B cell (primary cell): ENCODE results near the gene WDR36. TPM values are rescaled to one million over a fixed set of nuclear protein-coding genes. Genes with fewer than 3 reads are reported as not detected.

ENCODE experiments used
- ATAC-seq: fragments of 200-7000 bp; cut with Tn5 transposase; one replicate; pipeline ENCODE4 v1.10.0; 2021; ENCODE audit warnings: low read depth, mild to moderate bottlenecking, moderate number of reproducible peaks, moderate library complexity
- CTCF ChIA-PET: fragments of 350-600 bp; sonication (Branson Sonifier 250); formaldehyde crosslinking; loops from one replicate; lab custom pipeline; 2021; ENCODE audit warnings: antibody characterized with exemption, inconsistent platforms; lab: Charles Lee
- POLR2A ChIA-PET: fragments of 350-600 bp; sonication (Branson Sonifier 250); formaldehyde crosslinking; loops from one replicate; lab custom pipeline; 2021; ENCODE audit warnings: antibody characterized with exemption; lab: Charles Lee
- DNase-seq: peaks from one replicate; pipeline ENCODE4 v3.0.0; 2013
- H2AFZ ChIP-seq: 2 replicates; pipeline ENCODE4 v1.6.1; 2012; ENCODE audit warnings: mild to moderate bottlenecking, low read depth, low read length; ENCODE audit not compliant: insufficient read depth, poor library complexity, severe bottlenecking
- H3K27ac ChIP-seq, 2 donors: 1 replicate in 1 of 2; 2 replicates in 1 of 2; pipeline ENCODE4 v1.5.1; 2012 to 2013; ENCODE audit warnings: low read length in 2 of 2, mild to moderate bottlenecking in 2 of 2, moderate library complexity in 1 of 2
- H3K27me3 ChIP-seq, 4 experiments: fragments of 200-600 bp in 1 of 4; sonication (generic) in 1 of 4; replicated peaks in 1 of 4; 1 replicate in 2 of 4; 2 replicates in 2 of 4; pipeline versions ENCODE4 v1.6.1 to v1.7.0; 2013 to 2016; ENCODE audit warnings: low read length in 3 of 4, mild to moderate bottlenecking in 2 of 4, mixed read lengths in 1 of 4, moderate library complexity in 1 of 4; ENCODE audit not compliant: insufficient read depth in 4 of 4, control insufficient read depth in 3 of 4; ENCODE audit errors: control extremely low read depth in 1 of 4
- H3K36me3 ChIP-seq, 2 experiments: replicated peaks in 1 of 2; 1 replicate in 1 of 2; 2 replicates in 1 of 2; pipeline versions ENCODE4 v1.6.1 to v1.7.1; 2013; ENCODE audit warnings: low read length in 1 of 2; ENCODE audit not compliant: insufficient read depth in 2 of 2, control insufficient read depth in 1 of 2; ENCODE audit errors: control extremely low read depth in 1 of 2, extremely low read depth in 1 of 2
- H3K4me1 ChIP-seq, 2 donors: fragments of 200-600 bp in 1 of 2; sonication (generic) in 1 of 2; 1 replicate in 1 of 2; 2 replicates in 1 of 2; pipeline versions ENCODE4 v1.5.1 to v1.6.1; 2013 to 2017; ENCODE audit warnings: low read length in 2 of 2; ENCODE audit not compliant: control insufficient read depth in 2 of 2, insufficient read depth in 2 of 2
- H3K4me2 ChIP-seq: replicated peaks from 2 replicates; pipeline ENCODE3; 2012; ENCODE audit warnings: mild to moderate bottlenecking, low read depth, low read length; ENCODE audit not compliant: poor library complexity, severe bottlenecking
- H3K4me3 ChIP-seq, 5 experiments: fragments of 200-600 bp in 1 of 5; sonication (generic) in 1 of 5; 1 replicate in 3 of 5; 2 replicates in 2 of 5; pipeline versions ENCODE4 v1.5.1 to v1.7.0; 2011 to 2016; ENCODE audit warnings: low read length in 4 of 5, mild to moderate bottlenecking in 4 of 5, low read depth in 2 of 5, control low read depth in 1 of 5, moderate library complexity in 1 of 5; ENCODE audit not compliant: insufficient read depth in 1 of 5; ENCODE audit errors: control extremely low read depth in 1 of 5, extremely low read depth in 1 of 5
- H3K79me2 ChIP-seq: fragments of 200-600 bp; sonication (generic); one replicate; pipeline ENCODE4 v1.6.0; 2016; ENCODE audit warnings: low read length; ENCODE audit not compliant: control insufficient read depth, insufficient read depth
- H3K9ac ChIP-seq: fragments of 200-600 bp; sonication (generic); 2 replicates; pipeline ENCODE4 v1.6.1; 2017; ENCODE audit warnings: mild to moderate bottlenecking, low read length, moderate library complexity
- H3K9me3 ChIP-seq, 3 donors: one replicate each; pipeline versions ENCODE4 v1.6.1 to v1.7.1; 2013; ENCODE audit warnings: low read length in 2 of 3; ENCODE audit not compliant: control insufficient read depth in 2 of 3, insufficient read depth in 1 of 3; ENCODE audit errors: control extremely low read depth in 1 of 3
- H4K20me1 ChIP-seq: 2 replicates; pipeline ENCODE4 v1.6.0; 2012; ENCODE audit warnings: mild to moderate bottlenecking, low read length; ENCODE audit not compliant: insufficient read depth, control insufficient read depth, poor library complexity, severe bottlenecking
- H3K27ac Mint-ChIP-seq: one replicate; pipeline ENCODE4 v1.8.0; 2021; ENCODE audit warnings: mixed read lengths
- H3K27me3 Mint-ChIP-seq: one replicate; pipeline ENCODE4 v1.8.0; 2021; ENCODE audit warnings: mixed read lengths
- H3K4me1 Mint-ChIP-seq: one replicate; pipeline ENCODE4 v1.8.0; 2021; ENCODE audit warnings: mixed read lengths
- H3K4me3 Mint-ChIP-seq: one replicate; pipeline ENCODE4 v1.8.0; 2021; ENCODE audit warnings: mixed read lengths
- H3K9me3 Mint-ChIP-seq: one replicate; pipeline ENCODE4 v1.8.0; 2022; ENCODE audit warnings: mixed read lengths; ENCODE audit not compliant: insufficient read depth
- CTCF ChIP-seq: fragments of 200-600 bp; IDR thresholded peaks from one replicate; pipeline ENCODE4 v1.8.0; 2022; ENCODE audit warnings: antibody characterized with exemption, mild to moderate bottlenecking
- EZH2 ChIP-seq: IDR thresholded peaks from 2 replicates; pipeline ENCODE4 v1.6.1; 2012; ENCODE audit warnings: borderline replicate concordance, low read depth, mild to moderate bottlenecking, moderate library complexity, low read length; ENCODE audit not compliant: insufficient read depth, poor library complexity, severe bottlenecking
- WGBS: methylation state at CpG from one replicate; pipeline ENCODE4 v1.1.5; 2013; ENCODE audit warnings: missing lambda C conversion rate; ENCODE audit not compliant: insufficient coverage; 5-methylcytosine and 5-hydroxymethylcytosine counted together
- intact Hi-C: fragments of 100-400 bp; cut with micrococcal nuclease; formaldehyde crosslinking; loops from one replicate; pipeline ENCODE4 v1.10.0; 2022
- polyA plus RNA-seq: library from polyadenylated mRNA; depleted of rRNA; stranded (reverse); fragments of >200 nt; gene quantifications from 2 replicates; pipeline ENCODE4 v1.2.3, GENCODE V29; 2012
- total RNA-seq, 2 donors: library from RNA; stranded (reverse); fragments of 120-200 nt in 1 of 2; gene quantifications; 1 replicate in 1 of 2; 2 replicates in 1 of 2; pipeline versions ENCODE4 v1.2.3 to v1.2.4, GENCODE V29; 2013 to 2022

The WDR36 gene
- total and polyA plus RNA-seq, 2 donors (not counting 1 experiment from before 2014, with no cell fraction given): 6.0 to 35.2 TPM

GRCh38 chr5:111132731-111133435, 40.7 kb downstream of the WDR36 start:
- H3K9me3 ChIP-seq: no peaks in the 10 kb centered on the region
- no CpG with 5 or more reads among the region's 1 CpG for WGBS
- H3K4me1 Mint-ChIP-seq: no peaks in the 10 kb centered on the region
- H3K4me3 Mint-ChIP-seq: no peak overlapping the region
- no peak overlapping the region for H2AFZ ChIP-seq
- H4K20me1 ChIP-seq: no peaks in the 10 kb centered on the region
- DNase-seq: no peak
- H3K4me3 ChIP-seq: no peak overlapping the region
- no peak for ATAC-seq
- no peaks in the 10 kb centered on the region for H3K27me3 Mint-ChIP-seq
- H3K36me3 ChIP-seq: peaks cover 0 to 2% of the 10 kb centered on the region in 2 experiments
- ChIA-PET CTCF (no interaction called here), POLR2A (no interaction called here)
- H3K9me3 Mint-ChIP-seq: no peaks in the 10 kb centered on the region
- H3K79me2 ChIP-seq: no peaks in the 10 kb centered on the region
- H3K9ac ChIP-seq: no peak overlapping the region
- no peak overlapping the region for H3K27ac ChIP-seq
- TF ChIP-seq CTCF (no peak), EZH2 (no peak)
- H3K27me3 ChIP-seq: no peaks in the 10 kb centered on the region
- intact Hi-C loops: no loop called here
- H3K27ac Mint-ChIP-seq: no peak overlapping the region
- H3K4me1 ChIP-seq: no peaks in the 10 kb centered on the region
- no peak overlapping the region for H3K4me2 ChIP-seq

DNA sequence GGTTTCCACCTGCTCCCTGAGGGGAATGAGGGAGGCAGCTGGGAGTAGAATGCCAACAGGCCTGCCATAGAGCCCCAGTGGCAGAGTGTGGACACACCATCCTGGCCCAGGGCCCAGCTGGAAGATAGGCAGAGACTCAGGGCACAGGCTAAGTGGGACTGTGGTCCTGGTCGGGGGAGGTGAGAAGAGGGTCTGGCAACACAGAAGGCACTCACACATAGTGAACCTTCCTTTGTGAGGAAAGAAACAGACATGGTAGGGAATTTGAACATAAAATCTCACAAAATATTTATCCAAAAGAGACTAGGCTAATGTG, 41.2 kb downstream of the WDR36 start:
- ChIA-PET POLR2A (no interaction called here), CTCF (no interaction called here)
- Histone ChIP-seq H3K9me3 (no peaks in the 10 kb centered on the region), H3K4me3 (no peak overlapping the region), H3K27ac (no peak overlapping the region), H3K4me1 (no peaks in the 10 kb centered on the region), H3K79me2 (no peaks in the 10 kb centered on the region), H3K4me2 (no peak overlapping the region), H3K27me3 (no peaks in the 10 kb centered on the region), H3K36me3 (no peaks in the 10 kb centered on the region), H4K20me1 (no peaks in the 10 kb centered on the region), H3K9ac (no peak overlapping the region), H2AFZ (no peak overlapping the region)
- TF ChIP-seq CTCF: no peak
- no peak for TF ChIP-seq EZH2
- intact Hi-C loops: no loop called here
- no peak for DNase-seq
- WGBS: no CpG with 5 or more reads among the region's 1 CpG
- ATAC-seq: no peak
- H3K4me1 Mint-ChIP-seq: no peaks in the 10 kb centered on the region
- H3K9me3 Mint-ChIP-seq: no peaks in the 10 kb centered on the region
- H3K4me3 Mint-ChIP-seq: no peak overlapping the region
- H3K27me3 Mint-ChIP-seq: peaks cover 2% of the 10 kb centered on the region
- H3K27ac Mint-ChIP-seq: no peak overlapping the region
